PC-9 (cell line): ENCODE measurements around the gene TOPAZ1. TPM values are rescaled to one million over a fixed set of nuclear protein-coding genes. Genes with fewer than 3 reads are reported as not detected.

ENCODE experiments used
- BruUV-seq: library from RNA; stranded (reverse); fragments of 400-500 nt; replicated peaks from 2 replicates; lab custom pipeline; 2021; lab: Mats Ljungman, UMichigan
- CTCF ChIA-PET: fragments of 300-600 bp; sonication (Branson Sonifier 250); formaldehyde crosslinking; loops from one replicate; lab custom pipeline; 2022; ENCODE audit warnings: antibody characterized with exemption; lab: Charles Lee
- POLR2A ChIA-PET: fragments of 300-600 bp; sonication (Branson Sonifier 250); formaldehyde crosslinking; loops from one replicate; lab custom pipeline; 2022; ENCODE audit warnings: antibody characterized with exemption; ENCODE audit not compliant: unreplicated experiment; lab: Charles Lee
- DNase-seq, 2 experiments: peaks; one replicate each; pipeline versions ENCODE4 v3.0.0 to v3.0.0-alpha.2; 2015 to 2022; ENCODE audit warnings: mixed read lengths in 1 of 2
- H2AFZ ChIP-seq: fragments of 200-600 bp; sonication (generic); 2 replicates; pipeline ENCODE4 v1.8.1; 2017; ENCODE audit warnings: antibody characterized with exemption
- H3F3A ChIP-seq: fragments of 200-600 bp; sonication (generic); 2 replicates; pipeline ENCODE4 v1.8.1; 2017; ENCODE audit warnings: antibody characterized with exemption, mild to moderate bottlenecking, low read depth; ENCODE audit not compliant: insufficient read depth
- H3K27ac ChIP-seq: fragments of 200-600 bp; sonication (generic); 2 replicates; pipeline ENCODE4 v1.6.1; 2016; ENCODE audit warnings: mixed run types
- H3K27me3 ChIP-seq: fragments of 200-600 bp; sonication (generic); 2 replicates; pipeline ENCODE4 v1.6.1; 2016; ENCODE audit warnings: low read depth, mixed run types; ENCODE audit not compliant: insufficient read depth
- H3K36me3 ChIP-seq: fragments of 200-600 bp; sonication (generic); 2 replicates; pipeline ENCODE4 v1.6.1; 2016; ENCODE audit warnings: low read depth, mixed run types
- H3K4me1 ChIP-seq: fragments of 200-600 bp; sonication (generic); replicated peaks from 2 replicates; pipeline ENCODE4 v1.6.1; 2016; ENCODE audit warnings: mixed run types; ENCODE audit not compliant: insufficient read depth
- H3K4me2 ChIP-seq: fragments of 200-600 bp; sonication (generic); 2 replicates; pipeline ENCODE4 v1.6.1; 2017; ENCODE audit warnings: mixed run types
- H3K4me3 ChIP-seq: fragments of 200-600 bp; sonication (generic); 2 replicates; pipeline ENCODE4 v1.6.1; 2016; ENCODE audit warnings: mixed run types
- H3K79me2 ChIP-seq: fragments of 200-600 bp; sonication (generic); 2 replicates; pipeline ENCODE4 v1.6.1; 2017; ENCODE audit warnings: low read depth, mixed run types
- H3K9me2 ChIP-seq: fragments of 200-600 bp; sonication (generic); 2 replicates; pipeline ENCODE4 v1.8.1; 2017; ENCODE audit warnings: mild to moderate bottlenecking; ENCODE audit not compliant: insufficient read depth
- H3K9me3 ChIP-seq: fragments of 200-600 bp; sonication (generic); 2 replicates; pipeline ENCODE4 v1.8.1; 2016; ENCODE audit warnings: low read depth; ENCODE audit not compliant: insufficient read depth
- H4K20me1 ChIP-seq: fragments of 200-600 bp; sonication (generic); 2 replicates; pipeline ENCODE4 v1.8.1; 2017; ENCODE audit not compliant: insufficient read depth
- CTCF ChIP-seq: fragments of 200-600 bp; sonication (generic); conservative IDR thresholded peaks from 2 replicates; pipeline ENCODE4 v1.6.1; 2017; ENCODE audit warnings: mixed run types, antibody characterized with exemption, mild to moderate bottlenecking, moderate library complexity
- EZH2 ChIP-seq: fragments of 200-600 bp; sonication (generic); IDR thresholded peaks from 2 replicates; pipeline ENCODE4 v1.8.0; 2017; ENCODE audit warnings: antibody characterized with exemption, low read depth
- intact Hi-C: fragments of 100-400 bp; cut with micrococcal nuclease; formaldehyde crosslinking; loops from one replicate; pipeline ENCODE4 v1.10.0; 2022; ENCODE audit not compliant: unreplicated experiment
- total RNA-seq: library from RNA; stranded (reverse); gene quantifications from 2 replicates; pipeline ENCODE4 v1.2.3, GENCODE V29; 2021

Gene TOPAZ1
- total RNA-seq, 1 experiment from 2014 or later, result not detected

GRCh38 chr3:44355362-44356033, 113.8 kb downstream of the TOPAZ1 start:
- ChIA-PET CTCF (no interaction called here), POLR2A (no interaction called here)
- no peak for DNase-seq

GRCh38 chr3:44359146-44359751, 117.6 kb downstream of the TOPAZ1 start:
- Histone ChIP-seq H3K9me2 (no peaks in the 10 kb centered on the region), H3K4me2 (no peak overlapping the region), H3K79me2 (no peaks in the 10 kb centered on the region), H3K27ac (no peak overlapping the region), H3F3A (no peaks in the 10 kb centered on the region), H2AFZ (no peak overlapping the region), H3K4me3 (no peak overlapping the region), H3K27me3 (no peaks in the 10 kb centered on the region), H4K20me1 (no peaks in the 10 kb centered on the region), H3K4me1 (no peaks in the 10 kb centered on the region), H3K9me3 (no peaks in the 10 kb centered on the region), H3K36me3 (no peaks in the 10 kb centered on the region)
- intact Hi-C loops, result no loop called here
- POLR2A ChIA-PET, result no interaction called here
- no TSS peak for BruUV-seq
- TF ChIP-seq CTCF (no peak), EZH2 (no peak)
- CTCF ChIA-PET, result no interaction called here
- DNase-seq, result peak in 1 of 2 experiments; percentile 40

More at GRCh38 chr3:44355362-44356033, 113.8 kb downstream of the TOPAZ1 start:
- no peak overlapping the region for H3K4me2 ChIP-seq
- H2AFZ ChIP-seq, result no peak overlapping the region
- H3K9me3 ChIP-seq, result no peaks in the 10 kb centered on the region
- no peaks in the 10 kb centered on the region for H3K27me3 ChIP-seq
- H3K27ac ChIP-seq, result no peak overlapping the region
- H3K9me2 ChIP-seq, result no peaks in the 10 kb centered on the region
- H3K4me3 ChIP-seq, result no peak overlapping the region
- no peaks in the 10 kb centered on the region for H3F3A ChIP-seq
- TF ChIP-seq CTCF (no peak), EZH2 (no peak)
- H3K4me1 ChIP-seq, result no peaks in the 10 kb centered on the region
- intact Hi-C loops, result no loop called here
- H3K36me3 ChIP-seq, result no peaks in the 10 kb centered on the region
- H4K20me1 ChIP-seq, result no peaks in the 10 kb centered on the region
- no peaks in the 10 kb centered on the region for H3K79me2 ChIP-seq
- no TSS peak for BruUV-seq

- ChIA-PET POLR2A (interaction anchor here (0.7 kb wide), 1 partner anchor 94 kb away, joined by 20 read pairs; no protein-coding TSS in a partner anchor), CTCF (no interaction called here)
- Histone ChIP-seq H3K4me2 (no peak overlapping the region), H3K9me3 (no peaks in the 10 kb centered on the region), H2AFZ (no peak overlapping the region), H3K4me3 (no peak overlapping the region), H3K79me2 (no peaks in the 10 kb centered on the region), H3F3A (no peaks in the 10 kb centered on the region), H3K36me3 (no peaks in the 10 kb centered on the region), H3K4me1 (no peaks in the 10 kb centered on the region), H3K27me3 (no peaks in the 10 kb centered on the region), H3K9me2 (no peaks in the 10 kb centered on the region), H4K20me1 (no peaks in the 10 kb centered on the region), H3K27ac (no peak overlapping the region)
- DNase-seq, result no peak
- BruUV-seq, result no TSS peak
- TF ChIP-seq EZH2, result no peak
- TF ChIP-seq CTCF, result no peak
- intact Hi-C loops, result no loop called here
These were observed 121.9 kb downstream of the TOPAZ1 start for GRCh38 chr3:44363591-44363990.
